Fibroblast of skin of right quadriceps (primary cell): ENCODE results near the gene MYO16.

Source experiments
- DNase-seq: peaks from one replicate; pipeline ENCODE4 v3.0.0-alpha.2; 2013

MYO16 gene

DNA sequence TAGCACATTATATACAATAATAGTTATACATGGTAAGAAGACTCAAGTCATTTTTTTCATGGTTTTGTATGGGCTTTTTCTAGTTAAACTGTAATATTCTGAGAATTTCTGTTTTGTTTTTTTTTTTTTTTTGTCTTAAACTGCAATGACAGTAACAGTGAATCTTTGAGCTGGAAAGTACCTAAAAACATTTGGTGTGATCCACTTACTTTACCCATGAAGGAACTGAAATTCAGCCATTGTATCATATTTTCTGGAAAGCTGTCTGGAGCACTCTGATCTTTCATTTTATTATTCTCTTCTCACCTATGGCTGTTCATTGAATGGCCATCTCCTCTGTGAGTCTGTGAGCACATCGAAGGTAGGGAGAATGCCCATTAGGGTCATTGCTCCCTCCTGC is 37.8 kb downstream of the MYO16 start:
- DNase-seq, result no peak

DNA sequence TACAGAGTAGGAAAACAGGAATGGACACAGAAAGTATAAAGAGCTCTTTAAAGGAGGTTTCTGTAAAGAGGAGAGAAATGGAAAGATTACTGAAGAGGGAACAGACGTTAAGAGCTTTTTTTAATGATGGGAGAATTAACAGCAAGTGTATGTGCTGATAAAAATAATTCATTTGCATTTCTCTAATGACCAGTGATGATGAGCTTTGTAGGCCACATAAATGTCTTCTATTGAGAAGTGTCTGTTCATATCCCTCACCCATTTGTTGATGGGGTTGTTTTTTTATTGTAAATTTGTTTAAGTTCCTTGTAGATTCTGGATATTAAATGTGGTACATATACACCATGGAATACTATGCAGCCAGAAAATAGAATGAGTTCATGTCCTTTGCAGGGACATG is 40.0 kb downstream of the MYO16 start:
- DNase-seq, result no peak

GRCh38 chr13:108674346-108674745 is 44.9 kb downstream of the MYO16 start:
- DNase-seq, result no peak

GRCh38 chr13:108674771-108675170 is 45.4 kb downstream of the MYO16 start:
- DNase-seq, result no peak

GRCh38 chr13:108676620-108677019 is 47.2 kb downstream of the MYO16 start:
- DNase-seq, result no peak

- DNase-seq, result no peak
Measured at GRCh38 chr13:108677806-108678205, 48.4 kb downstream of the MYO16 start.

GRCh38 chr13:108680011-108680410 is 50.6 kb downstream of the MYO16 start:
- DNase-seq, result no peak

- peak; percentile 72 for DNase-seq
Measured at GRCh38 chr13:108681986-108682575, 52.7 kb downstream of the MYO16 start.

DNA sequence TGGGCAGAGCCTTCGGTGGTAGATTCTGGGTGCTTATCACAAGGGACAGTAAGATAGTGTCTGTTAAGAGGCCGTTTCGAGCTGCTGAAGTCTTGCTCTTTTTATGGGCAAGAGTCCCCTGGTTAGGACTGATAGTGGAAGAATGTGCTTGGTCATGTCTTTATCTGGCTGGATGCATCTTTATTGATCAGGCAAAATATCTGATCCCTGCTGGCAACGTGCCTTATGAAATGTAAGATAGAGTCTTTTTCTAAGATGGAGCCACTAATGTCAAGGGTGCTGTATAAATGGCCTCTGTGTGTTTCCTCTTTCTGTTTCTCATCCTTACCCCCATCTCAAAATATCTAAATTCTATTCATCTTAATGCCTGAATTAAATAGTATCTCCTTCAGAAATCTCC is 53.3 kb downstream of the MYO16 start:
- DNase-seq, result no peak

DNA sequence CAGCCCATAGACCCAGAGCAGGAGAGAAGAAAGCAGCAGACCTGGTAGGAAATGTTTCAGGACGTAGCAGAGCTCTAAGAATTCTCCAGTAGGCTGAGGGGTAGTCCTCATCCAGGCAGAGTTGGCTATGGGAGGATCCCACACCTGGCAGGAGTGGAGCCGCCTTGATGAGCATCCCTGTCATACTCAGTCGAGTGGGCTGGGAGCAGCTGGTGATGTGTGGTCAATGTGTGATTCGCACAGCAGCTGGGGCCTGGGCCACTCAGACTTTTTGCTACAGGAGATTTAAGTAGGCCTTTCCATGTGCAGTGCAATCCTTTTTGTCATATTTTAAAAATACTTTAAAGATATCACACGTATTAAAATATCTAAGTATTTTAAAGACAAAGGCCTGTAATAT is 56.6 kb downstream of the MYO16 start:
- DNase-seq, result no peak

DNA sequence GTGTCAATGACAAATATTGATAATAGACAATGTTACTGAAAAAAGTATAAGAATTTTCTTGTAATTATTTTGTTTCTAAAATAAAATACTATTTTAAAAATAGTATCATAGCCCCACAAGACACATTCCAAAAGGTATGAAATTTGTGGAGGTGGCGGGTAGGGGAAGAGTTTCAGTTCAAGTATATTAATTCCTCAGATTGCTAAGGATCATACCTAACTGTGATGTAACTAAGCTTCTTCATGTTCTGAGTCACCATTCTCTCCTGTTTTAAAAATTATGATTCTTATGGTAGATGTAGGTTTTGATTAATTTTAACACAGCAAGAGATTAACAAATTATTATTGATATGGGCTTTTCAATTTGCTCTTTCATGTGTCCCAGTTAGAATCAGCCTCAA is 61.3 kb downstream of the MYO16 start:
- no peak for DNase-seq

DNA sequence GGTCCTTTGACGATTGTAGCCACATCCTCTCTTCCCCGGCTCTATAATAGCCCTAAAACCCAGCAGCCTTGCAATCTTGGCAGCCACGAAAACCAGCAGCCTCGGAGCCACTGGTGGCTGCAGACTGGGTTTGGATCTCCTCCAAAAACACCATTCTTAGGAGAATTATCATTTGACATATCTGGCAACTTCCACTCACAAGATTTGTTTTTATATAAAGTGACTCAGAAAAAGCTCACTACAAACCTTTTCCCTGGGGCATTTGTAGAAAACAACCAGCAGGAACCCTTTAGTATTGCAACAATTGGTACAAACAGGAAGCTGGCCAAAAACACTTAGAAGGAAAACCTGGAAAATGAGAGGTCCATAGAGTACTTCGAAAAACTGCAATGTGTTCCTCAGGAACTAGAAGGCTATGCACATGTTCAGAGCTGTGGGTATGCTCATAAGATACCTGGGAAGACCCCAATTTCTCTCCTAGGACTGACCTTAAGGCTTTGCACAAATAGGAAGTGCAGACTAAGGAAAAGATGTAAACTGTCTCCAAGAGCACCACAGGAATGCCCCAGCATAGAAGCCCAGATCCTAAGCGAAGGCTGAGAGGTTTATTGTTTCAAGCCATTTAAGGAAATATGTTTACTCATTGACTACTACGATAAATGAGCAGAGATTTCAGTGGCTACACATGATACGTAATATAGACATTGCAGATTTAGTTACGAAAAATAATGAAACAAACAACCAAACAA is 71.2 kb downstream of the MYO16 start:
- peak; percentile 25 for DNase-seq

DNA sequence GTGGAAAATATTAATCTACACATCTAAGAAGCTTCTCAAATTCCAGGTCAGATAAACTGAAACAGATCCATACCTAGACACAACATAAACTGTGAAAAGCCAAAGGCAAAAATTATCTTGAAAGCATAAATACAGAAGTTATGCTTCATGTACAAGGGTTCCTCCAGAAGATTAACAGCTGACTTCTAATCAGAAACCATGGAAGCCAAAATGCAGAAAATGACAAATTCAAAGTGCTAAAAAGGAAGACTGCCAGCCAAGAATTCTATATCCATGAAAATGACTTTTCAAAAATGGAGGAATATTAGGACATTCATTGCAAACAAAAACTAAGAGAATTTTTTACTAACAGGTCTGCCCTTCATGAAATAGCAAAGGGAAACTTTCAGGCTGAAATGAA is 72.8 kb downstream of the MYO16 start:
- DNase-seq, result no peak

GRCh38 chr13:108705031-108705430 is 75.6 kb downstream of the MYO16 start:
- no peak for DNase-seq

- DNase-seq, result no peak
Measured at GRCh38 chr13:108707584-108707983, 78.2 kb downstream of the MYO16 start.

GRCh38 chr13:108708921-108709320 is 79.5 kb downstream of the MYO16 start:
- DNase-seq, result no peak

GRCh38 chr13:108711386-108711785 is 82.0 kb downstream of the MYO16 start:
- DNase-seq, result no peak

GRCh38 chr13:108725471-108725870 is 96.1 kb downstream of the MYO16 start:
- DNase-seq, result no peak

DNA sequence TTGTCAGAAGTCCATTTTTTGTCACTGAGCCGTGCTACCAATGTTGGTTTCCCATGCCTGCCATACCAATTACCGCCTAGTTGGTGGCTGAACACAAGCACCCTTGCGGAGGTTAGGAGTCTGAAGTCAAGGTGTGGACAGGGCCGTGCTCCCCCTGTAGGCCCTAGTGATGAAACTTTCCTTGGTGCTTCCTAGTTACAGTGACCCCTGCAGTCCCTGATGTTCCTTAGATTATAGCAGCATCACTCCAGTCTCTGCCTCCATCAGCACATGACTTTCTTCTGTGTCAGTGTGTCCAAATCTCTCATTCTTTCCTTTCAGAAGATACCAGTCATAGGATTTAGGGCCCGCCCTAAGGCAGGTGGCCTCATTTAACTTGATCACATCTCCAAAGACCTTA is 99.0 kb downstream of the MYO16 start:
- no peak for DNase-seq

- DNase-seq, result no peak
Measured at GRCh38 chr13:108733022-108733560, 103.7 kb downstream of the MYO16 start.

DNA sequence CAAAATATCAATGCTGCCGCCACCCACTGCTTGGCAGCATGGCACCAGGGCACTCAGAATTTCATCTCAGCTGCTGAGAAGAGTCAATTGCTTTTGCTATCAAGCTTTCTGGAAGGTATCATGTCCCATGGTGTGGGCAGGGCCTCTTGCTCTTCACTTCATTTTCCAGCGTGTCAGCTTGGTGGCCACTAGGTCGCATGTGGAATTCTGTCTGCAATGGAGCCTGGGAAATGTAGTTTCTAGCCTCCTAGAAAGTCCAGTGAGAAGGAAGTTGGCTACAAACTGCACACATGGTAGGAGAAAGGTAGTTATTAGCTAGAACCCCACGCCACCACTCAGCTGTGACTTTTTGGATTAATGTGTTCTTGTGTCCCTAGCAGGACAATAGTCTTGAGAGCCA is 105.3 kb downstream of the MYO16 start:
- no peak for DNase-seq

DNA sequence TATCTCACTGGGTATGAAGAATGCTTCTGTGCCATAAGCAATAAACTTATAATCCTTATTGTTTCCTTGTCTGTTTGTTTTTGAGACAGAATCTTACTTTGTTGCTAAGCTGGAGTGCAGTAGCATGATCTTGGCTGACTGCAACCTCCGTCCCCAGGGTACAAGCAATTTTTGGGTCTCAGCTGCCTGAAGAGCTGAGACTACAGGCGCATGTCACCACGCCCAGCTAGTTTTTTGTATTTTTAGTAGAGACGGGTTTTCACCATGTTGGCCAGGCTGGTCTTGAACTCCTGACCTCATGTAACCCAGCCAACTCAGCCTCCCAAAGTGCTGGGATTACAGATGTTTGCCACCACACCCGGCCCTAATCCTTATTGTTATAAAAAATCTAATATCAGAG is 112.5 kb downstream of the MYO16 start:
- no peak for DNase-seq

DNA sequence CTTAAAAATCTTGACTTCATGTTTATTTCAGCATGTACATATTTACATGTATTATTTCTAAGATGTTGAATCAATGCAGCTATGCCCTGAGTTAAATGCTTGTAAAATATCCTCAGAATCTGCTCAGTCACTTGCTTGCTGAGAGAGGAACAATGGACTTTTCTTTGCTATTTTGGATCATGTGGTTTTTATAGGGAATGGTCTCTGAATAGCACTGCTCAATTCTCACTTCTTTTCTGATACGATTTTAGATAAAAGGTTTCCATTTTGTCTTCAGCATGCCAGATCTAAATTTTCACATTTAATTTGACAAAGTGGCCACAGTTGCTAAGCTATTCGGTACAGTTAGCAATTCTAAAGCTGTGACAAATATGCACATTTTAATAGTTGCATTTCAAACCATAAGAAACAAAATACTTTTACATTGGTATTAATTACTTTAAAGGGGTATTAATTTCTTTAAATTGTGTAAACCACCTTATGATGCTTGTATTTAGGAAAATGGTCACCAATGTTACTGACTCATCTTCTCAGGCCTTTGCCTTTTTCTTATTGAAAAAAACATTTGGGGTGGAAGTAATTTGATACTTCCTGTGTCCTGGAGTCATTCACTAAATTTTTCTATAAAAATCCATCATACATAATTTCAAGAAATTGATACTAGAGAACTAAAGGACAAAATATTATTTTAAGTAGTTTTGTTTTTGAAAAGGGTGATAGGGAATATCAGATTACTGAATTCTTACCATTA is 113.5 kb downstream of the MYO16 start:
- no peak for DNase-seq

- DNase-seq, result no peak
Measured at GRCh38 chr13:108743522-108743921, 114.1 kb downstream of the MYO16 start.
